GM12878 (cell line): ENCODE results near the gene SENP8.

ENCODE experiments used
- TAF1 ChIP-seq: IDR thresholded peaks from 2 replicates; pipeline ENCODE4 v1.6.1; 2011; ENCODE audit warnings: mild to moderate bottlenecking, low read depth, low read length, borderline replicate concordance
- TF ChIP-seq, protein P1 (sequence below), 3 experiments: IDR thresholded peaks in 2 of 3; conservative IDR thresholded peaks in 1 of 3; 2 replicates each; pipeline ENCODE4 v1.5.1; 2011; ENCODE audit warnings: low read depth in 3 of 3, low read length in 3 of 3, mild to moderate bottlenecking in 3 of 3, control low read depth in 2 of 3, moderate library complexity in 2 of 3, inconsistent platforms in 1 of 3, mixed read lengths in 1 of 3; ENCODE audit not compliant: control insufficient read depth in 2 of 3, insufficient read depth in 1 of 3; ENCODE audit errors: extremely low read depth in 1 of 3

DNA sequence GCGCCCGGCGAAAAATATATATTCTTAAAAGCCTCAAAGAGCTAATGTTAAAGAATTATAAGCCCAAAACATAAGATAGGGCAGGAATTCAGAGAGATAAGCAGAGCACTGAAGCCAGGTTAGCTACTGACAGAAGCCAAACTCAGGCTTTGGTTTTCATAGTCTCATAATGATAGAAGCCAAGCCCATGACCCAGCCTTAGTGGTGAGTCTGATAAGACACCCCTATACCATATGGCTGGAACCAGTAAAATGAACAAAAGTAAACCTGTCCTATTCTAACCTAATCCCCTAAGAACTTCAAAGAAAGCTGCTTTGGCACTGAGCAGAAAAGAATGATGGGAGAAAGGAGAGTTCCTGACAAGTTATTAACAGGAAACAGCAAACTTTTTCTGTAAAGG is 26.2 kb upstream of the SENP8 start:
- TF ChIP-seq, protein P1, sequence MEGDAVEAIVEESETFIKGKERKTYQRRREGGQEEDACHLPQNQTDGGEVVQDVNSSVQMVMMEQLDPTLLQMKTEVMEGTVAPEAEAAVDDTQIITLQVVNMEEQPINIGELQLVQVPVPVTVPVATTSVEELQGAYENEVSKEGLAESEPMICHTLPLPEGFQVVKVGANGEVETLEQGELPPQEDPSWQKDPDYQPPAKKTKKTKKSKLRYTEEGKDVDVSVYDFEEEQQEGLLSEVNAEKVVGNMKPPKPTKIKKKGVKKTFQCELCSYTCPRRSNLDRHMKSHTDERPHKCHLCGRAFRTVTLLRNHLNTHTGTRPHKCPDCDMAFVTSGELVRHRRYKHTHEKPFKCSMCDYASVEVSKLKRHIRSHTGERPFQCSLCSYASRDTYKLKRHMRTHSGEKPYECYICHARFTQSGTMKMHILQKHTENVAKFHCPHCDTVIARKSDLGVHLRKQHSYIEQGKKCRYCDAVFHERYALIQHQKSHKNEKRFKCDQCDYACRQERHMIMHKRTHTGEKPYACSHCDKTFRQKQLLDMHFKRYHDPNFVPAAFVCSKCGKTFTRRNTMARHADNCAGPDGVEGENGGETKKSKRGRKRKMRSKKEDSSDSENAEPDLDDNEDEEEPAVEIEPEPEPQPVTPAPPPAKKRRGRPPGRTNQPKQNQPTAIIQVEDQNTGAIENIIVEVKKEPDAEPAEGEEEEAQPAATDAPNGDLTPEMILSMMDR (IDR thresholded peaks at IDR 0.05 in 2 of 3, conservative IDR thresholded peaks at IDR 0.05 in 1 of 3; ENCODE audit: control insufficient read depth in 2 of 3, extremely low read depth in 1 of 3, insufficient read depth in 1 of 3, low read depth in 3 of 3, low read length in 3 of 3) = no peak
- TF ChIP-seq TAF1 = no peak
